T-cell (primary cell): ENCODE measurements around the gene MRPS34. TPM values are rescaled to one million over a fixed set of nuclear protein-coding genes. Genes with fewer than 3 reads are reported as not detected.

Experiments
- ATAC-seq, 4 experiments: fragments of 200-7000 bp in 3 of 4; fragments of 150-1000 bp in 1 of 4; cut with Tn5 transposase; replicated peaks in 1 of 4; 1 replicate in 3 of 4; 2 replicates in 1 of 4; pipeline ENCODE4 v1.10.0; 2021; ENCODE audit warnings: moderate library complexity in 3 of 4, mild to moderate bottlenecking in 2 of 4, moderate number of reproducible peaks in 1 of 4
- CTCF ChIA-PET, 2 donors: fragments of 300-600 bp; sonication (Branson Sonifier 250); formaldehyde crosslinking; loops; one replicate each; lab custom pipeline; 2022; ENCODE audit warnings: antibody characterized with exemption in 2 of 2; lab: Charles Lee
- POLR2A ChIA-PET, 2 donors: fragments of 300-600 bp; sonication (Branson Sonifier 250); formaldehyde crosslinking; loops; one replicate each; lab custom pipeline; 2022; ENCODE audit warnings: antibody characterized with exemption in 2 of 2; lab: Charles Lee
- DNase-seq, 35 experiments: peaks; one replicate each; pipeline versions ENCODE4 v3.0.0 to v3.0.0-alpha.2; 2013 to 2023
- H3K27ac ChIP-seq: one replicate; pipeline ENCODE4 v1.5.1; 2013; ENCODE audit warnings: low read length
- H3K27me3 ChIP-seq, 2 experiments: replicated peaks in 1 of 2; 1 replicate in 1 of 2; 2 replicates in 1 of 2; pipeline versions ENCODE4 v1.6.1 to v1.7.0; 2013; ENCODE audit warnings: low read length in 1 of 2, mixed read lengths in 1 of 2; ENCODE audit not compliant: control insufficient read depth in 2 of 2, insufficient read depth in 2 of 2; ENCODE audit errors: extremely low read depth in 1 of 2
- H3K36me3 ChIP-seq, 2 donors: 1 replicate in 1 of 2; 2 replicates in 1 of 2; pipeline versions ENCODE4 v1.6.1 to v1.7.0; 2013; ENCODE audit warnings: low read length in 1 of 2; ENCODE audit not compliant: control insufficient read depth in 2 of 2, insufficient read depth in 1 of 2; ENCODE audit errors: extremely low read depth in 1 of 2
- H3K4me1 ChIP-seq, 2 experiments: 1 replicate in 1 of 2; 2 replicates in 1 of 2; pipeline versions ENCODE4 v1.6.1 to v1.7.0; 2013; ENCODE audit warnings: low read length in 2 of 2, mixed read lengths in 1 of 2; ENCODE audit not compliant: insufficient read depth in 2 of 2, control insufficient read depth in 1 of 2; ENCODE audit errors: extremely low read depth in 1 of 2
- H3K4me3 ChIP-seq, 2 donors: 1 replicate in 1 of 2; 2 replicates in 1 of 2; pipeline versions ENCODE4 v1.5.1 to v1.7.0; 2013; ENCODE audit warnings: mild to moderate bottlenecking in 2 of 2, low read length in 1 of 2, moderate library complexity in 1 of 2; ENCODE audit not compliant: control insufficient read depth in 1 of 2; ENCODE audit errors: extremely low read depth in 1 of 2
- H3K9me3 ChIP-seq: 2 replicates; pipeline ENCODE4 v1.7.0; 2013
- H3K27ac Mint-ChIP-seq, 2 donors: one replicate each; pipeline ENCODE4 v1.8.0; 2020 to 2021; ENCODE audit warnings: mild to moderate bottlenecking in 2 of 2, mixed read lengths in 2 of 2
- H3K27me3 Mint-ChIP-seq, 2 donors: one replicate each; pipeline ENCODE4 v1.8.0; 2021 to 2022; ENCODE audit warnings: mixed read lengths in 2 of 2
- H3K36me3 Mint-ChIP-seq: one replicate; pipeline ENCODE4 v1.8.0; 2021; ENCODE audit warnings: mixed read lengths
- H3K4me1 Mint-ChIP-seq, 3 donors: one replicate each; pipeline ENCODE4 v1.8.0; 2020 to 2022; ENCODE audit warnings: mixed read lengths in 3 of 3, mild to moderate bottlenecking in 1 of 3
- H3K4me3 Mint-ChIP-seq, 3 donors: one replicate each; pipeline ENCODE4 v1.8.0; 2020 to 2022; ENCODE audit warnings: mild to moderate bottlenecking in 3 of 3, mixed read lengths in 3 of 3, moderate library complexity in 3 of 3
- H3K9me3 Mint-ChIP-seq, 3 donors: one replicate each; pipeline ENCODE4 v1.8.0; 2020 to 2022; ENCODE audit warnings: mixed read lengths in 3 of 3
- WGBS: methylation state at CpG from one replicate; pipeline ENCODE4 v1.1.5; 2013; ENCODE audit warnings: missing lambda C conversion rate; ENCODE audit not compliant: insufficient coverage; 5-methylcytosine and 5-hydroxymethylcytosine counted together
- total RNA-seq, 35 experiments: library from RNA in 6 of 35; stranded (reverse) in 6 of 35; fragments of 120-200 nt in 1 of 35; gene quantifications; one replicate each; pipeline versions ENCODE4 v1.2.1 to v1.2.4 and lab custom pipeline; 2013 to 2026

The MRPS34 gene
- total RNA-seq, 5 donors from 2014 or later (not counting 1 experiment from before 2014, with no cell fraction given) = 37.5 to 91.2 (median 77.9) TPM

DNA sequence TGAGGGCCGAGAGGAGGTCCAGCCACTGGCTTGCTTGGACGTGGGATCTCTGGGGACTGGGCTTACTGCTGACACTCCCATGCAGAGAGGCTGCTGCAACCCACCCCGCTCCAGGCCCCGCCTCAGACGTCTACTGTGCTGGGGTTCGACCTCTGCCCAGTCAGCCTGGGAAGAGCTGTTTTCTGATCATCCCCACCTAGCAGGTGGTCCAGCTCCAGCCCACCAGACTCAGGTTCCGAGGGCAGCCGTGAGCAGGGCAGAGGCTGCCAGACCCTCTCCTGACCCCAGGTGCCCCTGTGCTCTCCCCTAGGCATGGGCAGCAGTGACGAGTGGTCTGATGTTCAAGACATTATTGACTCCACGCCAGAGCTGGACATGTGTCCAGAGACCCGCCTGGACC lies 25.0 kb downstream of the MRPS34 start:
- peaks cover 30% of the 10 kb centered on the region for H3K36me3 Mint-ChIP-seq
- H3K27me3 ChIP-seq = no peaks in the 10 kb centered on the region
- CTCF ChIA-PET = no interaction called here

DNA sequence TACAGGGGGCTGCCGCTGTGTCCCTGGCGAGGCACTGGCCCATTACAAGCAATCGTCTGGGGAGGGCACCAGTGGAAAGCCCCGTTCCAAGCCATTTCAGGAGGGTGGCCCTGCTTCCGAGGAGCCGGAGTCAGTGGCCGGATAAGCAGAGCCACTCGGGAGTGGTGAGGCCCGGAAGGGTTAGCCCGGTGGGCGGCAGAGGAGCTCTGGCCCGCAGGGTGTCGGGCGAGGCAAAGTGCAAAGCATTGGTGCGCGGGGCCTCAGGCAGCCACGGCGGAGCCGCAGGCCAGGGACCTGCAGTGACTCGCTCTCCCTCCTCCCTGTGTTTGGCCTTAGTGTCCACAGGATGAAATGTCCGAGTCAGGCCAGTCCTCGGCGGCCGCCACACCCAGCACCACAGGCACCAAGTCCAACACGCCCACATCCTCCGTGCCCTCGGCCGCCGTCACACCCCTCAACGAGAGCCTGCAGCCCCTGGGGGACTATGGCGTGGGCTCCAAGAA lies 26.2 kb downstream of the MRPS34 start:
- no peak for DNase-seq
- ChIA-PET POLR2A (no interaction called here), CTCF (no interaction called here)
- H3K27ac Mint-ChIP-seq = no peak overlapping the region
- no peaks in the 10 kb centered on the region for H3K9me3 Mint-ChIP-seq
- H3K4me1 ChIP-seq = no peaks in the 10 kb centered on the region
- H3K4me3 Mint-ChIP-seq = no peak overlapping the region
- 96% methylated on average over 31 of the region's 31 CpGs for WGBS
- ATAC-seq = no peak
- H3K27me3 ChIP-seq = no peaks in the 10 kb centered on the region
- H3K4me1 Mint-ChIP-seq = no peaks in the 10 kb centered on the region
- peaks cover 24 to 75% of the 10 kb centered on the region in 2 donors for H3K36me3 ChIP-seq
- H3K9me3 ChIP-seq = no peaks in the 10 kb centered on the region
- no peaks in the 10 kb centered on the region for H3K27me3 Mint-ChIP-seq
- H3K36me3 Mint-ChIP-seq = peaks cover 22% of the 10 kb centered on the region
- no peak overlapping the region for H3K4me3 ChIP-seq
- H3K27ac ChIP-seq = no peak overlapping the region

More for the DNA sequence above, 25.0 kb downstream of the MRPS34 start:
- Mint-ChIP-seq H3K27ac (no peak overlapping the region), H3K9me3 (no peaks in the 10 kb centered on the region), H3K4me1 (no peaks in the 10 kb centered on the region), H3K27me3 (no peaks in the 10 kb centered on the region), H3K4me3 (no peak overlapping the region)
- H3K4me3 ChIP-seq = no peak overlapping the region
- no peaks in the 10 kb centered on the region for H3K4me1 ChIP-seq
- peaks cover 28 to 76% of the 10 kb centered on the region in 2 donors for H3K36me3 ChIP-seq
- no peak for ATAC-seq
- H3K9me3 ChIP-seq = no peaks in the 10 kb centered on the region
- no peak for DNase-seq
- WGBS = 97% methylated on average over 11 of the region's 11 CpGs
- no peak overlapping the region for H3K27ac ChIP-seq
- POLR2A ChIA-PET = no interaction called here

DNA sequence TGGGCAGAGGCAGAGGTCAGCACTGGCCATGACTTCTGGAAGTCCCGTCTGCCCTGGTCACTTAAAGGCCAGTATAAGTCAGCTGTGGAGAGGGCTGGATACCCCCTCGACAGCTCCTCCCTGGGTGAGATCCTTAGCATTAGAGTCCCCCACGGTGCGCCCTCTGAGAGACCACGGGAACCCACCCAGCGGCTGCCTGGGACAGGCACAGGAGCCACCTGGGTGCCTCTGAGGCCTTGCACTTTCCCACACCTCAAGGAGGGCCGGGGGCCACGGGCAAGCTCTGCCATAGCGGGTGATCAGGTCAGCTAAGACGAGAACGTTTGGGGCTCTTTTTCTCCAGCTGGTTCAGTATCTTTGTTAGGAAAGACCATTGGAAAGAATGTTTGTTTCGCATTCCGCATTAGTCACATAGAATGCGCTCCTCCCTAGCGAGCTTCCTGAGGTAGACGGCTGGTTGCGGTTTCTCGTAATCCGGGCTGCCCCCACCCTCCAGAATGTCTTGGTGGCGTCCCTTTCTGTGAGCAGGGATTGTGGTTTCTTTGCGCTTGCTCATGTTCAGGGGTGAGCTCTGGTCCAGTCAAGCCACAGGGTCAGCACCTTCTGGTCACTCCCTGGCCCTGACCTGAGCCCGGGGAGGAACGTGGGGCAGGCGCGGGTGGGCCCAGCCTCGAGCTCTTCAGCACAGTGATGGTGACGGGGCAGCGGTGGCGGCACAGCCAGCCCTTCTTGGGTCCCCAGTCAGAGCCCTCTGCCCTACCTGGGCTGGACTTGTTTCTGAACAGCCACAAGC lies 26.8 kb downstream of the MRPS34 start:
- no peak overlapping the region for H3K4me3 ChIP-seq
- peaks cover 26 to 74% of the 10 kb centered on the region in 2 donors for H3K36me3 ChIP-seq
- H3K4me1 Mint-ChIP-seq = no peaks in the 10 kb centered on the region
- H3K27ac ChIP-seq = no peak overlapping the region
- H3K27me3 ChIP-seq = no peaks in the 10 kb centered on the region
- no peak for ATAC-seq
- ChIA-PET POLR2A (no interaction called here), CTCF (no interaction called here)
- no peaks in the 10 kb centered on the region for H3K9me3 ChIP-seq
- no peak overlapping the region for H3K4me3 Mint-ChIP-seq
- 97% methylated on average over 18 of the region's 29 CpGs for WGBS
- H3K36me3 Mint-ChIP-seq = peaks cover 19% of the 10 kb centered on the region
- H3K9me3 Mint-ChIP-seq = no peaks in the 10 kb centered on the region
- no peaks in the 10 kb centered on the region for H3K4me1 ChIP-seq
- no peak overlapping the region for H3K27ac Mint-ChIP-seq
- no peak for DNase-seq
- H3K27me3 Mint-ChIP-seq = no peaks in the 10 kb centered on the region

DNA sequence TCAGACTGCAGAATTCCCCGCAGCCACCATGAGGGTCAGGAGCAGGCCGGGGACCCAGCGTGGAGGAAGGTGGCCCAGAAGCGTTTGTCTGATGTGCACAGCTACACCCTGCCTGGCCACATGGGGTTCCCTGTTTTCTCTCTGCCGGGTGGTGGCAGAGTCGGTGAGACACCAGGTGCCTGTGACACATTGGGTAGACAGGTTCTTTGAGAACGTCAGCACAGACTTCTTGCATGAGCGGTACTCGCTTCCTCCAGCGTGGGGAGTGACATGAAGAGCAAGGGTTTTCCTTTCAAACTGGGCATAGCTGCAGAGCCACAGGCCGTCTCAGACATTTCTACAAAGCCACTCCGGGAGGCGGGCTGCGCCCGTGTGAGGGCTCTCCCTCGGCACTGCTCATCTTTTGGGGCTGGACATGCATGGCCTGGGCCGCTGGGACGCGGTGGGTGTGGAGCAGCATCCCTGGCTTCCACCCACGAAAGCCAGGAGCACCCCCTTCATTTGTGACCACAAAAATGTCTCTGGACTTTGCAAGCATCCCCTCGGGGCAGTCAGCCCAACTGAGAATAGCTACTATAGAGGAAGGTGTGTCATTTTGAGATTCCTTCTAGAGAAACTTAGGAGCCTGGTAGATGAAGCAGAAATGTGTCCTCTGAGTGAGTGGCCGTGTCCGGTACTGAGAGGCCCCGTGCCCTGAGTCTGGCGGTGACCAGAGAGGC lies 27.6 kb downstream of the MRPS34 start:
- DNase-seq (no peak), ATAC-seq (no peak)
- Histone ChIP-seq H3K36me3 (peaks cover 31 to 75% of the 10 kb centered on the region in 2 donors), H3K9me3 (no peaks in the 10 kb centered on the region), H3K4me3 (no peak overlapping the region), H3K4me1 (no peaks in the 10 kb centered on the region), H3K27me3 (no peaks in the 10 kb centered on the region), H3K27ac (no peak overlapping the region)
- ChIA-PET CTCF (no interaction called here), POLR2A (no interaction called here)
- no peaks in the 10 kb centered on the region for H3K27me3 Mint-ChIP-seq
- no peak overlapping the region for H3K27ac Mint-ChIP-seq
- H3K4me3 Mint-ChIP-seq = no peak overlapping the region
- H3K9me3 Mint-ChIP-seq = no peaks in the 10 kb centered on the region
- peaks cover 19% of the 10 kb centered on the region for H3K36me3 Mint-ChIP-seq
- H3K4me1 Mint-ChIP-seq = no peaks in the 10 kb centered on the region
- 96% methylated on average over 20 of the region's 25 CpGs for WGBS

DNA sequence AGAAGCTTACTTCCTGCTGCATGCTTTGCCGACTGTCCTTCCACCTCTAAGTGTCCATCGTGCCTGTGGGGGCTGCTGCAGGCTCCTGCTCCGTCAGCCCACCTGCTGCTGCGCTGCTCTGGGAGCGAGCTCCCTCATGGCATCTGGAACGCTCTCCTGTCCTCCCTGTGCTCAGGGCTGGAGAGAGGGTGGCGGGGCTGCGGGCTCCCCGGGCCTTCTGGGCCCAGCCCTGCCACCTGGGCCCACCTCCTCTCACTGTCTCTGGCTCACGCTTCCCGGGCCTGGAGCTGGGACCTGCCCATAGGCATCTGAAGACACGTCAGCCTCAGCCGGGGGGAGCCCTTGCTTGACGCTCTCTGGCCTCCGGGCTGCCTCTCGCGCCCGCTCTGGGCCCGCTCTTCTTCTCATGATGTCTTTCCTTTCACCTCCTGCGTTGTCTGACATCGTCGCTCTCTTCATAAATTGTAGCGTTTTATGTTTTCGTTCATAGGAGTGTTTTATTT lies 28.5 kb downstream of the MRPS34 start:
- peaks cover 28 to 72% of the 10 kb centered on the region in 2 donors for H3K36me3 ChIP-seq
- H3K27me3 Mint-ChIP-seq = no peaks in the 10 kb centered on the region
- ChIA-PET CTCF (no interaction called here), POLR2A (no interaction called here)
- H3K27ac ChIP-seq = no peak overlapping the region
- peaks cover 15% of the 10 kb centered on the region for H3K36me3 Mint-ChIP-seq
- WGBS = 94% methylated on average over 9 of the region's 24 CpGs
- no peaks in the 10 kb centered on the region for H3K4me1 Mint-ChIP-seq
- H3K27me3 ChIP-seq = no peaks in the 10 kb centered on the region
- no peaks in the 10 kb centered on the region for H3K9me3 ChIP-seq
- DNase-seq (no peak), ATAC-seq (no peak)
- H3K4me1 ChIP-seq = no peaks in the 10 kb centered on the region
- H3K27ac Mint-ChIP-seq = no peak overlapping the region
- H3K4me3 Mint-ChIP-seq = no peak overlapping the region
- H3K9me3 Mint-ChIP-seq = no peaks in the 10 kb centered on the region
- H3K4me3 ChIP-seq = no peak overlapping the region

DNA sequence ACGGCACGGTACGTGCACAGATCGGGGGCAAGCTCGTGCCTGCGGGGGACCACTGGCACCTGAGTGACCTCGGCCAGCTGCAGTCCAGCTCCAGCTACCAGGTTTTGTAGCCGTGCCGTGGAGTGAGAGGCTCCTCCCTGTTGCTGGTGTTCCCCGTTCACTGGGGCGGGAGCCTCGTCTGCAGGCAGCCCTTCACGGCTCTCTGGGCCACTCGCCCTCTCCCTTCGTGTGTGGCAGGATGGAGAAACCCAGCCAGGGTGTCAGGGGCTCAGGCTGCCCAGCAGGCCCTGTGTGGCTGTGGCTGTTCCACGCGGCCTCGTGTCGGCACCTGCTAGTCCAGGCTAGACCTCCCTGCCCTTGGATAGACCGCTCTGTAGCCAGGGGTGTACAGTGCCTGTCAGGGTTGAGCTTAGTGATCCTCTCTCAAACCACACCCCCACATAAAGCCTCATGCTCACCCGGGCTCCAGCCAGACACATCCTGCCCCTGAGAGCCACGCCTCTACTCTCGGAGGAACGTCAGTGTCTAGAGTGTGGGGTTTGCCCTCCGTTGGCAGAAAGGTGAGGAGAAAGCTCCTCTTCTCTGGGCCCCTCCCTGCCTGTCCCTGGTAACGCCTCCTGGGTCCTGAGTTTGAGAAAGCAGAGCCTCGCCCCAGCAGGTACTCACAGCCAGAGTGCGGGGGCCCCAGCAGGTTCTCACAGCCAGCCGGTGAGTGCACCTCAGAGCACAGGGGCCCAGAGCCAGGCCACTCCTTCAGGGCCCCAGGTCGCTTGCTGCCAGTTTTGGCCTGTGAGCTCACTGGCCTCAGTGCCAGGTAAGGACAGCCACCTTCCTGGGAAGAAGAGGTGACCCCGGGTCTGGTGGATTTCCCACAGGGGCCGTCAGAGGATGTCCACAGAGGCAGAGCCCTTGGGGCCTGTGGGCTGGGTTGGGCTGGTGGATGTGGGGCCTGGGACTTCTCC lies 29.3 kb downstream of the MRPS34 start:
- H3K4me3 Mint-ChIP-seq = no peak overlapping the region
- ATAC-seq = no peak
- no peaks in the 10 kb centered on the region for H3K27me3 Mint-ChIP-seq
- no peaks in the 10 kb centered on the region for H3K4me1 ChIP-seq
- H3K27ac ChIP-seq = no peak overlapping the region
- H3K4me3 ChIP-seq = no peak overlapping the region
- no peaks in the 10 kb centered on the region for H3K4me1 Mint-ChIP-seq
- no peaks in the 10 kb centered on the region for H3K9me3 Mint-ChIP-seq
- WGBS = 97% methylated on average over 28 of the region's 32 CpGs
- peaks cover 9% of the 10 kb centered on the region for H3K36me3 Mint-ChIP-seq
- no peaks in the 10 kb centered on the region for H3K27me3 ChIP-seq
- POLR2A ChIA-PET = no interaction called here
- CTCF ChIA-PET = no interaction called here
- peaks cover 24 to 65% of the 10 kb centered on the region in 2 donors for H3K36me3 ChIP-seq
- no peaks in the 10 kb centered on the region for H3K9me3 ChIP-seq
- H3K27ac Mint-ChIP-seq = no peak overlapping the region
- DNase-seq = no peak
